Neural progenitor cell (in vitro differentiated cells): ENCODE measurements around the gene INHBC. TPM values are rescaled to one million over a fixed set of nuclear protein-coding genes. Genes with fewer than 3 reads are reported as not detected.
"Not testable (repeated sequence)": the region's sequence is repeated elsewhere in the genome, so short reads cannot be mapped to it uniquely, and the experiment has no call there.

Experiments
- DNase-seq: peaks from one replicate; pipeline ENCODE4 v3.0.0-alpha.2; 2016; ENCODE audit warnings: low spot score
- H2AFZ ChIP-seq: fragments of 200-600 bp; sonication (generic); replicated peaks from 2 replicates; pipeline ENCODE4 v1.6.1; 2016; ENCODE audit warnings: antibody characterized with exemption
- H3F3A ChIP-seq: fragments of 200-600 bp; sonication (generic); 2 replicates; pipeline ENCODE4 v1.6.1; 2016; ENCODE audit warnings: antibody characterized with exemption, low read depth
- H3K27ac ChIP-seq: fragments of 200-600 bp; sonication (generic); 2 replicates; pipeline ENCODE4 v1.5.1; 2016; ENCODE audit warnings: mild to moderate bottlenecking
- H3K27me3 ChIP-seq: fragments of 200-600 bp; sonication (generic); 2 replicates; pipeline ENCODE4 v1.6.1; 2016; ENCODE audit warnings: mild to moderate bottlenecking, moderate library complexity
- H3K36me3 ChIP-seq: fragments of 200-600 bp; sonication (generic); 2 replicates; pipeline ENCODE4 v1.5.1; 2016
- H3K4me1 ChIP-seq: fragments of 200-600 bp; sonication (generic); 2 replicates; pipeline ENCODE4 v1.6.1; 2016; ENCODE audit warnings: mixed run types
- H3K4me2 ChIP-seq: fragments of 200-600 bp; sonication (generic); 2 replicates; pipeline ENCODE4 v1.6.1; 2016
- H3K4me3 ChIP-seq: fragments of 200-600 bp; sonication (generic); 2 replicates; pipeline ENCODE4 v1.5.1; 2016
- H3K79me2 ChIP-seq: fragments of 200-600 bp; sonication (generic); 2 replicates; pipeline ENCODE4 v1.6.1; 2016; ENCODE audit warnings: low read depth
- H3K9ac ChIP-seq: fragments of 200-600 bp; sonication (generic); 2 replicates; pipeline ENCODE4 v1.6.1; 2016
- H3K9me3 ChIP-seq: fragments of 200-600 bp; sonication (generic); 2 replicates; pipeline ENCODE4 v1.5.1; 2016; ENCODE audit warnings: low read depth
- H4K20me1 ChIP-seq: fragments of 200-600 bp; sonication (generic); 2 replicates; pipeline ENCODE4 v1.6.1; 2016; ENCODE audit warnings: low read depth
- H3K27ac Mint-ChIP-seq: 3 replicates; pipeline ENCODE4 v1.8.0; 2021; ENCODE audit warnings: mixed read lengths
- H3K27me3 Mint-ChIP-seq: 2 replicates; pipeline ENCODE4 v1.8.0; 2022; ENCODE audit warnings: low read depth, mild to moderate bottlenecking, inconsistent platforms, moderate library complexity, mixed read lengths; ENCODE audit not compliant: insufficient read depth
- H3K36me3 Mint-ChIP-seq: 3 replicates; pipeline ENCODE4 v1.8.0; 2021; ENCODE audit warnings: mixed read lengths
- H3K4me1 Mint-ChIP-seq: 3 replicates; pipeline ENCODE4 v1.8.0; 2021; ENCODE audit warnings: mixed read lengths
- H3K4me3 Mint-ChIP-seq: 3 replicates; pipeline ENCODE4 v1.8.0; 2021; ENCODE audit warnings: mild to moderate bottlenecking, moderate library complexity, mixed read lengths
- H3K9me3 Mint-ChIP-seq: 3 replicates; pipeline ENCODE4 v1.8.0; 2020; ENCODE audit warnings: mixed read lengths
- EZH2 ChIP-seq: fragments of 200-600 bp; sonication (generic); IDR thresholded peaks from 2 replicates; pipeline ENCODE4 v1.6.1; 2017; ENCODE audit warnings: antibody characterized with exemption, mild to moderate bottlenecking, moderate library complexity
- EZH2phosphoT487 ChIP-seq: fragments of 200-600 bp; sonication (generic); IDR thresholded peaks from 2 replicates; pipeline ENCODE4 v1.6.1; 2017; ENCODE audit warnings: antibody characterized with exemption
- total RNA-seq: library from RNA; depleted of rRNA; stranded (reverse); fragments of >200 nt; gene quantifications from 2 replicates; pipeline ENCODE4 v1.2.3, GENCODE V29; 2015; ENCODE audit warnings: low replicate concordance
- TF ChIP-seq, protein P1 (sequence below): fragments of 200-600 bp; sonication (generic); IDR thresholded peaks from 2 replicates; pipeline ENCODE4 v1.5.1; 2017; ENCODE audit warnings: antibody characterized with exemption, mild to moderate bottlenecking

The INHBC gene
- total RNA-seq, 1 donor from 2014 or later, result not detected

DNA sequence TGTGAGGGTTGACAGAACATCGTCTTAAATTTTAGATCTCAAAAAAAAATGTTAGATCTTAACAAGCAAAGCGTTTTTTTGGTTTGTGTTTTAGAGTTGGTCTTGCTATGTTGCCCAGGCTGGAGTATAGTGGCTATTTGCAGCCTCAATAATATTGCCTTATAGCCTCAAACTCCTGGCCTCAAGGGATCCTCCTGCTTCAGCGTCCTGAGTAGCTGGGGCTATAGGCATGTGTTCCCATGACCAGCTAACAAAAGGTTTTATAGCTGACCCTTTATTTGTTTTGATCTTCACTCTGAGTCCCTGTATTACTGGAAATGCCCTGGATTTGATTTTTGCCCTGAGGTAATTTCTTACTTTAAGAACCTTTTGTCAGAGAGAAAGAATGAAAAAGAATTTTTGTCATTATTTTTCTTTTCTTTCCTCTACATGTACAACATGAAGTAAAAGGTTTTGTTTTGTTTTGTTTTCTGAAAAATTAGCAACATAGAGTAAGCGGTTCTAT, 5.2 kb downstream of the INHBC start:
- Histone ChIP-seq H3K9me3 (no peaks in the 10 kb centered on the region), H3K4me1 (no peaks in the 10 kb centered on the region), H3K27ac (no peak overlapping the region), H3F3A (no peaks in the 10 kb centered on the region), H3K9ac (no peak overlapping the region), H2AFZ (no peak overlapping the region), H3K4me3 (no peak overlapping the region), H3K27me3 (no peaks in the 10 kb centered on the region), H3K36me3 (no peaks in the 10 kb centered on the region), H3K4me2 (no peak overlapping the region), H4K20me1 (no peaks in the 10 kb centered on the region), H3K79me2 (no peaks in the 10 kb centered on the region)
- peaks cover 8% of the 10 kb centered on the region for H3K27me3 Mint-ChIP-seq
- H3K4me1 Mint-ChIP-seq, result no peaks in the 10 kb centered on the region
- no peak overlapping the region for H3K4me3 Mint-ChIP-seq
- no peak for DNase-seq
- TF ChIP-seq EZH2phosphoT487 (no peak), EZH2 (no peak)
- H3K9me3 Mint-ChIP-seq, result peaks cover 7% of the 10 kb centered on the region
- no peaks in the 10 kb centered on the region for H3K36me3 Mint-ChIP-seq
- no peak overlapping the region for H3K27ac Mint-ChIP-seq

DNA sequence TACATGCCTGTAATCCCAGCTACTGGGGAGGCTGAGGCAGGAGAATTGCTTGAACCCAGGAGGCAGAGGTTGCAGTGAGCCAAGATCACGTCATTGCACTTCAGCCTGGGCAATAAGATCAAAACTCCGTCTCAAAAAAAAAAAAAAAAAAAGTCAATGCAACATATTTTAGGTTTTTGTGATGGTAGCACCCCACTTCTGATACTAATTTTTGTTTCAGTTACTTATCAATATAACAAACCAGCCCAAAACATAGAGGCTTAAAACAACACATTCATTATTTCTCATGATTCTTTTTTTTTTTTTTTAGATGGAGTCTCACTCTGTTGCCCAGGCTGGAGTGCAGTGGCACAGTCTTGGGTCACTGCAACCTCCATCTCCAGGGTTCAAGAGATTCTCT, 6.8 kb downstream of the INHBC start:
- H3K4me3 ChIP-seq, H4K20me1 ChIP-seq, H3K4me1 Mint-ChIP-seq, H3K27me3 ChIP-seq, H3K4me1 ChIP-seq, H3K36me3 Mint-ChIP-seq, H3K27me3 Mint-ChIP-seq, DNase-seq, H3K79me2 ChIP-seq, H3K9me3 ChIP-seq, H3K9ac ChIP-seq, H3K27ac ChIP-seq, H3K4me3 Mint-ChIP-seq, H3K4me2 ChIP-seq, H3F3A ChIP-seq, H3K27ac Mint-ChIP-seq, H3K9me3 Mint-ChIP-seq, H3K36me3 ChIP-seq, H2AFZ ChIP-seq: not testable (repeated sequence)

DNA sequence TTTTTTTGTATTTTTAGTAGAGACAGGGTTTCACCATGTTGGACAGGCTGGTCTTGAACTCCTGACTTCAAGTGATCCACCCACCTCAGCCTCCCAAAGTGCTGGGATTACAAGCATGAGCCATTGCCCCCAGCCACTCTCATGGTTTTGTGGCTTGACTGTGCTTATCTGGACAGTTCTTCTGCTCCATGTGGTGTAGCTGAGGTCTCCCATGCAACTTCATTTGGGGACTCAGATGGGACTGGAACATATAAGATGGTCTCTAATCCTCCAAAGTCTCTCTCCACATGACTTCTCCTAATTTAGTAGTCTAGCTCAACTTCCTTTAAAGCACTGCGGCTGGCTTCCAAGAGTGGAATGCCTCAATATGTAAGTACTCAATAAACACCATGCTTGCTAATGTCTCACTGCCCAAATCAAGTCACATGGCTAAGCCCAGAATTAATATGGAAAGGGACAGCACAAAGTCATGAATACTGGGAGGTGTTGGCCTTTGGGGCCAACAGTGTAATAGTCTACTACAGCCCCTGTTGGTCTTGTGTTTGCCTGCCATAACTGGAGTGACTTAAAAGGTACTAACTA, 7.4 kb downstream of the INHBC start:
- no peaks in the 10 kb centered on the region for H3F3A ChIP-seq
- TF ChIP-seq, protein P1, sequence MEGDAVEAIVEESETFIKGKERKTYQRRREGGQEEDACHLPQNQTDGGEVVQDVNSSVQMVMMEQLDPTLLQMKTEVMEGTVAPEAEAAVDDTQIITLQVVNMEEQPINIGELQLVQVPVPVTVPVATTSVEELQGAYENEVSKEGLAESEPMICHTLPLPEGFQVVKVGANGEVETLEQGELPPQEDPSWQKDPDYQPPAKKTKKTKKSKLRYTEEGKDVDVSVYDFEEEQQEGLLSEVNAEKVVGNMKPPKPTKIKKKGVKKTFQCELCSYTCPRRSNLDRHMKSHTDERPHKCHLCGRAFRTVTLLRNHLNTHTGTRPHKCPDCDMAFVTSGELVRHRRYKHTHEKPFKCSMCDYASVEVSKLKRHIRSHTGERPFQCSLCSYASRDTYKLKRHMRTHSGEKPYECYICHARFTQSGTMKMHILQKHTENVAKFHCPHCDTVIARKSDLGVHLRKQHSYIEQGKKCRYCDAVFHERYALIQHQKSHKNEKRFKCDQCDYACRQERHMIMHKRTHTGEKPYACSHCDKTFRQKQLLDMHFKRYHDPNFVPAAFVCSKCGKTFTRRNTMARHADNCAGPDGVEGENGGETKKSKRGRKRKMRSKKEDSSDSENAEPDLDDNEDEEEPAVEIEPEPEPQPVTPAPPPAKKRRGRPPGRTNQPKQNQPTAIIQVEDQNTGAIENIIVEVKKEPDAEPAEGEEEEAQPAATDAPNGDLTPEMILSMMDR, result no peak
- TF ChIP-seq EZH2, result no peak
- TF ChIP-seq EZH2phosphoT487, result no peak
- peaks cover 7% of the 10 kb centered on the region for H3K9me3 Mint-ChIP-seq
- no peak overlapping the region for H3K4me3 Mint-ChIP-seq
- no peaks in the 10 kb centered on the region for H3K4me1 Mint-ChIP-seq
- H3K9me3 ChIP-seq, result no peaks in the 10 kb centered on the region
- no peaks in the 10 kb centered on the region for H3K4me1 ChIP-seq
- DNase-seq, result no peak
- no peak overlapping the region for H3K27ac ChIP-seq
- no peaks in the 10 kb centered on the region for H4K20me1 ChIP-seq
- no peak overlapping the region for H3K9ac ChIP-seq
- peaks cover 6% of the 10 kb centered on the region for H3K27me3 Mint-ChIP-seq
- no peak overlapping the region for H2AFZ ChIP-seq
- no peaks in the 10 kb centered on the region for H3K27me3 ChIP-seq
- no peaks in the 10 kb centered on the region for H3K79me2 ChIP-seq
- H3K4me3 ChIP-seq, result no peak overlapping the region
- no peaks in the 10 kb centered on the region for H3K36me3 ChIP-seq
- no peak overlapping the region for H3K27ac Mint-ChIP-seq
- H3K36me3 Mint-ChIP-seq, result no peaks in the 10 kb centered on the region
- H3K4me2 ChIP-seq, result no peak overlapping the region

DNA sequence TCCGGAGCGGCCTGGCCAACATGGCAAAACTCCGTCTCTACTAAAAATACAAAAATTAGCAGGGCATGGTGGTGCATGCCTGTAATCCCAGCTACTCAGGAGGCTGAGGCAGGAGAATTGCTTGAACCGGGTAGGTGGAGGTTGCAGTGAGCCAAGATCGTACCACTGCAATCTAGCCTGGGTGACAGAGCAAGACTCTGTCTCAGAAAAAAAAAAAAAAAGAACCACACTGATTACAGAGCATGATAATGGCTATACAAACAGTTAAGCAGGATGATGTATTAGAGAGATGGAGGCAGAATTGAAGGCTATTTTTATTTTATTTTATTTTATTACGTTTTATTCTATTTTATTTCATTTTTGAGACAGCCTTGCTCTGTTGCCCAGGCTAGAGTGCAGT, 9.8 kb downstream of the INHBC start:
- H3K9me3 Mint-ChIP-seq, H3K4me1 Mint-ChIP-seq: not testable (repeated sequence)

DNA sequence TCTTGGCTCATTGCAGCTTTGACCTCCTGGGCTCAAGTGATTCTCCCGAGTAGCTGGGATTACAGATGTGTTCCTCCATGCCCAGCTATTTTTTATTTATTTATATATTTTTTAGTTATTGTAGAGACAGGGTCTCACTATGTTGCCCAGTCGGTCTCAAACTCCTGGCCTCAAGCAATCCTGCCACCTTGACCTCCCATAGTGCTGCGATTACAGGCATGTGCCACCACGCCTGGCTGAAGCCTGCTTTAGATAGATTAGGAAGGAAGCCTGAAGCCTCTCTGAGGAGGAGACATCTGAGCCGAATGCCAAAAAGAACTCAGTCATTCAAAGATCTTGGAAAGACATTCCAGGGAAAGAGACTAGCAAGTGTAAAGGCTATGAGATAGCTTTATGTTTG, 10.2 kb downstream of the INHBC start:
- H3K27ac Mint-ChIP-seq, result no peak overlapping the region
- peaks cover 7% of the 10 kb centered on the region for H3K9me3 Mint-ChIP-seq
- no peak for TF ChIP-seq EZH2phosphoT487
- no peak for TF ChIP-seq EZH2
- TF ChIP-seq, protein P1, result no peak
- no peaks in the 10 kb centered on the region for H3K36me3 Mint-ChIP-seq
- no peak for DNase-seq
- Histone ChIP-seq H3K27me3 (no peaks in the 10 kb centered on the region), H3K27ac (no peak overlapping the region), H4K20me1 (no peaks in the 10 kb centered on the region), H3K4me2 (no peak overlapping the region), H3K4me1 (no peaks in the 10 kb centered on the region), H3F3A (no peaks in the 10 kb centered on the region), H2AFZ (no peak overlapping the region), H3K9ac (no peak overlapping the region), H3K9me3 (no peaks in the 10 kb centered on the region), H3K36me3 (no peaks in the 10 kb centered on the region), H3K4me3 (no peak overlapping the region), H3K79me2 (no peaks in the 10 kb centered on the region)
- peaks cover 4% of the 10 kb centered on the region for H3K27me3 Mint-ChIP-seq
- no peaks in the 10 kb centered on the region for H3K4me1 Mint-ChIP-seq
- H3K4me3 Mint-ChIP-seq, result no peak overlapping the region

More for the DNA sequence above, 9.8 kb downstream of the INHBC start:
- not testable (repeated sequence) for H3K4me2 ChIP-seq, H3K4me3 ChIP-seq, H3K36me3 Mint-ChIP-seq, H4K20me1 ChIP-seq, H3F3A ChIP-seq, DNase-seq, H3K9ac ChIP-seq, H3K4me3 Mint-ChIP-seq, H3K27me3 ChIP-seq, H3K36me3 ChIP-seq, H2AFZ ChIP-seq, H3K9me3 ChIP-seq, H3K27ac Mint-ChIP-seq, H3K79me2 ChIP-seq, H3K4me1 ChIP-seq, H3K27me3 Mint-ChIP-seq, H3K27ac ChIP-seq
